Loucy (cell line): ENCODE results near the gene PDPR.
"Not testable (repeated sequence)": the region's sequence is repeated elsewhere in the genome, so short reads cannot be mapped to it uniquely, and the experiment has no call there.

Source experiments
- H2AFZ ChIP-seq: fragments of 200-600 bp; sonication (generic); 2 replicates; pipeline ENCODE4 v1.6.0; 2016; ENCODE audit warnings: antibody characterized with exemption, mild to moderate bottlenecking, low read length, moderate library complexity
- H3F3A ChIP-seq: fragments of 200-600 bp; 2 replicates; pipeline ENCODE4 v1.6.0; 2016; ENCODE audit warnings: antibody characterized with exemption, low read depth, mild to moderate bottlenecking
- H3K27me3 ChIP-seq: fragments of 200-600 bp; sonication (generic); 2 replicates; pipeline ENCODE4 v1.6.1; 2014; ENCODE audit warnings: low read length, mild to moderate bottlenecking; ENCODE audit not compliant: insufficient read depth, poor library complexity, severe bottlenecking
- H3K36me3 ChIP-seq: fragments of 200-600 bp; sonication (generic); 2 replicates; pipeline ENCODE4 v1.6.1; 2016; ENCODE audit warnings: low read length; ENCODE audit not compliant: insufficient read depth
- H3K4me1 ChIP-seq: fragments of 200-600 bp; sonication (generic); 2 replicates; pipeline ENCODE4 v1.5.1; 2014; ENCODE audit warnings: low read length, mild to moderate bottlenecking; ENCODE audit not compliant: insufficient read depth, poor library complexity, severe bottlenecking
- H3K4me2 ChIP-seq: fragments of 200-600 bp; sonication (generic); 2 replicates; pipeline ENCODE4 v1.6.0; 2014; ENCODE audit warnings: antibody characterized with exemption, low read length, low read depth, mild to moderate bottlenecking; ENCODE audit not compliant: poor library complexity, severe bottlenecking
- H3K4me3 ChIP-seq: fragments of 200-600 bp; sonication (generic); 2 replicates; pipeline ENCODE4 v1.5.1; 2014; ENCODE audit warnings: low read length, mild to moderate bottlenecking, mixed read lengths; ENCODE audit not compliant: poor library complexity, severe bottlenecking
- H3K79me2 ChIP-seq: fragments of 200-600 bp; sonication (generic); 2 replicates; pipeline ENCODE4 v1.6.1; 2014; ENCODE audit warnings: low read length; ENCODE audit not compliant: insufficient read depth
- H3K9ac ChIP-seq: fragments of 200-600 bp; sonication (generic); 2 replicates; pipeline ENCODE4 v1.6.0; 2014; ENCODE audit warnings: mild to moderate bottlenecking, low read depth, low read length, moderate library complexity; ENCODE audit not compliant: poor library complexity, severe bottlenecking
- H3K9me2 ChIP-seq: fragments of 200-600 bp; sonication (generic); replicated peaks from 2 replicates; pipeline ENCODE4 v1.6.1; 2016; ENCODE audit warnings: low read depth, low read length, mixed read lengths
- H3K9me3 ChIP-seq: fragments of 200-600 bp; sonication (generic); 2 replicates; pipeline ENCODE4 v1.6.1; 2014; ENCODE audit warnings: mild to moderate bottlenecking, antibody characterized with exemption, low read length, low read depth; ENCODE audit not compliant: insufficient read depth
- H4K20me1 ChIP-seq: fragments of 200-600 bp; sonication (generic); 2 replicates; pipeline ENCODE4 v1.6.0; 2014; ENCODE audit warnings: antibody characterized with exemption, low read length, mild to moderate bottlenecking; ENCODE audit not compliant: insufficient read depth, poor library complexity, severe bottlenecking

The PDPR gene

GRCh38 chr16:70198230-70198629 lies 84.1 kb downstream of the PDPR start:
- H3K4me1 ChIP-seq, H4K20me1 ChIP-seq, H3K9ac ChIP-seq, H3K4me2 ChIP-seq, H3K9me2 ChIP-seq, H3K36me3 ChIP-seq, H3K4me3 ChIP-seq, H3F3A ChIP-seq, H3K9me3 ChIP-seq, H3K79me2 ChIP-seq, H2AFZ ChIP-seq, H3K27me3 ChIP-seq: not testable (repeated sequence)

DNA sequence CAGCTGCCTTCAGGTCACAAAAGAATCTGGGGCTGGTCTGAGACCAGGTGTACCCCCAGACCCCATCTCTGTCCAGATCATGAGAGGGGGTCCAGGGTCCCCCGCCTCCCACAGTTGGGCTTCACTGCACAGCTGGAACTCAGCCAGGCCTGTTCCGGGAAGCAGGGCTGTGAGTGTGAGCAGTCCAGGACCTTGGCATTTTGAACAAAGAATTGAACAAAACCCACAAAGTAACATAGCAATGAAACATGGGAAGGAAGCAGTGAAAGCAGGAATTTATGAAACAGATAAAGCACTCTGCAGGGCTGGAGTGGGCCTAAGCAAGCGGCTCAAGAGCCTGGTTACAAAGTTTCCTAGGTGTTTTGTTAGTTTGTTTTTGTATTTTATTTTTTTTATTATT lies 84.5 kb downstream of the PDPR start:
- not testable (repeated sequence) for H3K4me1 ChIP-seq, H3K9me2 ChIP-seq, H3K79me2 ChIP-seq, H3K9ac ChIP-seq, H3K9me3 ChIP-seq, H3K27me3 ChIP-seq, H3F3A ChIP-seq, H3K4me3 ChIP-seq, H3K4me2 ChIP-seq, H2AFZ ChIP-seq, H4K20me1 ChIP-seq, H3K36me3 ChIP-seq

DNA sequence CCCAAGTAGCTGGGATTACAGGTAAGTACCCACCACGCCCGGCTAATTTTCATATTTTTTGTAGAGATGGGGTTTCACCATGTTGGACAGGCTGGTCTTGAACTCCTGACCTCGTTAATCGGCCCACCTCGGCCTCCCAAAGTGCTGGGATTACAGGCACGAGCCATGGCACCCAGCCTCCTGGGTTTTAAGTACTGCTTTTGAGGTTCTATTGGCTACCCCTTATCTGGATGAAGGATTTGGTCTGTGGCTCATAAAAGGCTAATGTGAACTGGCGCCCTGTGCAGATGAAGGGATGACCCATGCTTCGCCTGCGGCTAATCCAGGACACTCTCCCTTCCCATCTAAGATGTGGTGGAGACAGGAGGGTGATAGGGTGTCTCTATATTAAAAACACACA lies 85.0 kb downstream of the PDPR start:
- not testable (repeated sequence) for H3K36me3 ChIP-seq, H2AFZ ChIP-seq, H3F3A ChIP-seq, H3K4me2 ChIP-seq, H3K9me3 ChIP-seq, H3K27me3 ChIP-seq, H4K20me1 ChIP-seq, H3K4me3 ChIP-seq, H3K4me1 ChIP-seq, H3K79me2 ChIP-seq, H3K9me2 ChIP-seq, H3K9ac ChIP-seq

DNA sequence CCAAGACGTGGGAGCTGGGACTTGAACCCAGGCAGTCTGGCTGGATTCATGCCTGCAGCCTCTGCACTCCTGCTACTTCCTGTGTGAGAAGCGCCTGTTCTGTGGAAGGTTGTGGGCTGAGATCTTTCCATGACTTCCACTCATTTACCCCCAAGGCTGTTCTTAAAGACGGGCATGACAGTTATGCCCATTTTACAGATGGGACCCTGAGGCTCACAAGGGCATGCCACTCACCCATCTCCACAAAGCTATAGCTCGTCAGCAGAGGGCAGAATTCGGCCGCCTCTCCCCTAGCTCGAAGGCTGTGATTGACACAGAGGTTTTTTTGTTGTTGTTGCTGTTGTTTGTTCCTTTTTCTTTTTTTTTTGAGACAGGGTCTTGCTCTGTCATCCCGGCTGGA lies 85.9 kb downstream of the PDPR start:
- not testable (repeated sequence) for H3K9me3 ChIP-seq, H3F3A ChIP-seq, H3K27me3 ChIP-seq, H2AFZ ChIP-seq, H3K36me3 ChIP-seq, H3K9ac ChIP-seq, H4K20me1 ChIP-seq, H3K4me2 ChIP-seq, H3K4me3 ChIP-seq, H3K9me2 ChIP-seq, H3K79me2 ChIP-seq, H3K4me1 ChIP-seq

GRCh38 chr16:70203508-70203907 lies 89.4 kb downstream of the PDPR start:
- H3F3A ChIP-seq, H4K20me1 ChIP-seq, H3K79me2 ChIP-seq, H3K4me1 ChIP-seq, H3K36me3 ChIP-seq, H2AFZ ChIP-seq, H3K9me2 ChIP-seq, H3K4me3 ChIP-seq, H3K9ac ChIP-seq, H3K27me3 ChIP-seq, H3K9me3 ChIP-seq, H3K4me2 ChIP-seq: not testable (repeated sequence)

GRCh38 chr16:70204010-70204409 lies 89.9 kb downstream of the PDPR start:
- not testable (repeated sequence) for H4K20me1 ChIP-seq, H3K9ac ChIP-seq, H3K36me3 ChIP-seq, H3K27me3 ChIP-seq, H2AFZ ChIP-seq, H3K9me3 ChIP-seq, H3F3A ChIP-seq, H3K79me2 ChIP-seq, H3K4me3 ChIP-seq, H3K4me2 ChIP-seq, H3K9me2 ChIP-seq, H3K4me1 ChIP-seq

DNA sequence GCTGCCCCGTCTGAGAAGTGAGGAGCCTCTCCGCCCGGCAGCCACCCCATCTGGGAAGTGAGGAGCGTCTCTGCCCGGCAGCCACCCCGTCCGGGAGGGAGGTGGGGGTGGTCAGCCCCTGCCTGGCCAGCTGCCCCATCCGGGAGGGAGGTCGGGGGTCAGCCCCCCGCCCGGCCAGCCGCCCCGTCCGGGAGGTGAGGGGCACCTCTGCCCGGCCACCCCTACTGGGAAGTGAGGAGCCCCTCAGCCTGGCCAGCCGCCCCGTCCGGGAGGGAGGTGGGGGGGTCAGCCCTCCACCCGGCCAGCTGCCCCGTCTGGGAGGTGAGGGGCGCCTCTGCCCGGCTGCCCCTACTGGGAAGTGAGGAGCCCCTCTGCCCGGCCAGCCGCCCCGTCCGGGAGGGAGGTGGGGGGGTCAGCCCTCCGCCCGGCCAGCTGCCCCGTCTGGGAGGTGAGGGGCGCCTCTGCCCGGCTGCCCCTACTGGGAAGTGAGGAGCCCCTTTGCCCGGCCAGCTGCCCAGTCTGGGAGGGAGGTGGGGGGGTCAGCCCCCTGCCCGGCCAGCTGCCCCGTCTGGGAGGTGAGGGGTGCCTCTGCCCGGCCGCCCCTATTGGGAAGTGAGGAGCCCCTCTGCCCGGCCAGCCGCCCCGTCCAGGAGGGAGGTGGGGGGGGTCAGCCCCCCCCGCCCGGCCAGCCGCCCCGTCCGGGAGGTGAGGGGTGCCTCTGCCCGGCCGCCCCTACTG lies 90.7 kb downstream of the PDPR start:
- H3F3A ChIP-seq, H3K9ac ChIP-seq, H2AFZ ChIP-seq, H3K9me2 ChIP-seq, H3K36me3 ChIP-seq, H3K4me2 ChIP-seq, H3K79me2 ChIP-seq, H3K4me1 ChIP-seq, H3K9me3 ChIP-seq, H3K27me3 ChIP-seq, H4K20me1 ChIP-seq, H3K4me3 ChIP-seq: not testable (repeated sequence)
